Heart right ventricle (tissue), 16 donors: Measurements from ENCODE around the gene NAMPT. TPM values are rescaled to one million over a fixed set of nuclear protein-coding genes. Genes with fewer than 3 reads are reported as not detected.

Source experiments
- ATAC-seq, 8 donors: fragments of 200-7000 bp; cut with Tn5 transposase; one replicate each; pipeline ENCODE4 v1.9.1; 2020; ENCODE audit warnings: mild to moderate bottlenecking in 8 of 8, moderate library complexity in 8 of 8, moderate number of reproducible peaks in 1 of 8
- DNase-seq, 2 donors: peaks; one replicate each; pipeline ENCODE4 v3.0.0-alpha.2; 2020
- H3K27ac ChIP-seq, 10 donors: fragments of 200-600 bp; sonication (generic) in 2 of 10; one replicate each; pipeline versions ENCODE4 v1.5.0 to v1.8.0; 2020 to 2022; ENCODE audit warnings: mild to moderate bottlenecking in 3 of 10
- H3K27me3 ChIP-seq, 7 donors: fragments of 200-600 bp; one replicate each; pipeline ENCODE4 v1.8.0; 2021 to 2022; ENCODE audit warnings: mild to moderate bottlenecking in 2 of 7
- H3K36me3 ChIP-seq, 9 donors: fragments of 200-600 bp; sonication (generic) in 1 of 9; one replicate each; pipeline versions ENCODE4 v1.5.0 to v1.8.0; 2020 to 2022; ENCODE audit warnings: mild to moderate bottlenecking in 2 of 9
- H3K4me1 ChIP-seq, 9 donors: fragments of 200-600 bp; sonication (generic) in 1 of 9; one replicate each; pipeline versions ENCODE4 v1.5.0 to v1.8.0; 2020 to 2022; ENCODE audit warnings: mild to moderate bottlenecking in 4 of 9
- H3K4me3 ChIP-seq, 10 donors: fragments of 200-600 bp; sonication (generic) in 2 of 10; one replicate each; pipeline versions ENCODE4 v1.5.0 to v1.8.0; 2020 to 2022; ENCODE audit warnings: mild to moderate bottlenecking in 7 of 10, moderate library complexity in 2 of 10
- H3K9me3 ChIP-seq, 11 donors: fragments of 200-600 bp in 10 of 11; sonication (generic) in 2 of 11; one replicate each; pipeline versions ENCODE4 v1.5.0 to v1.8.0; 2013 to 2022; ENCODE audit warnings: mild to moderate bottlenecking in 2 of 11, control low read depth in 1 of 11, moderate library complexity in 1 of 11
- CTCF ChIP-seq, 9 donors: fragments of 200-600 bp; sonication (generic) in 2 of 9; IDR thresholded peaks; one replicate each; pipeline versions ENCODE4 v1.5.0 to v1.8.0; 2021 to 2022; ENCODE audit warnings: antibody characterized with exemption in 9 of 9, mild to moderate bottlenecking in 5 of 9, moderate library complexity in 1 of 9
- WGBS, 2 donors: extraction: QIAGEN DNeasy Blood & Tissue Kit; methylation state at CpG; one replicate each; pipeline ENCODE4 v1.1.7; 2013; ENCODE audit warnings: inconsistent platforms in 1 of 2; 5-methylcytosine and 5-hydroxymethylcytosine counted together
- intact Hi-C, 10 donors: fragments of 100-400 bp; cut with DNase I; formaldehyde crosslinking; loops; one replicate each; pipeline versions ENCODE4 v1.11.1 to v1.14.2; 2022
- polyA plus RNA-seq, 2 donors: library from polyadenylated mRNA; stranded (reverse); fragments of 200-250 nt; gene quantifications; one replicate each; pipeline ENCODE4 v1.2.3, GENCODE V29; 2013
- total RNA-seq, 10 donors: library from RNA; stranded (reverse); fragmentation: NEBNext Ultra II Directional in 3 of 10; extraction: Animal tissue kit (Norgen Biotek cat#: 25700) in 3 of 10; gene quantifications; one replicate each; pipeline versions ENCODE4 v1.2.1 to v1.2.4, GENCODE V29; 2021 to 2023
- donor health status: Arrhythmogenic right ventricular cardiomyopathy.
- donor health status: ischemic (EF 13 %, LVEDD 7.1; RV severe dilation, severe dysfunction).
- donor health status: healthy with polysubstance abuse.
- donor health status: DM: no; HTN: yes; CAD: no.
- donor health status: DM: no; HTN: no; CAD: no.
- donor health status: ischemic (EF 25% LVEDD 6.9; RV normal size, moderate dysfunction).
- donor health status: ischemic (EF 25% LVEDD 5.7; RV mildly dilated, moderate dysfunction).
- donor health status: healthy.
- donor health status: DM: yes; HTN: yes; CAD: no.
- donor health status: Ischemic cardiomyopathy.
- donor health status: ischemic (EF 35%, LVEDD 5.7; RV mildly dilated, moderate dysfunction).
- donor health status: nonischemic (EF 11% LVEDD 7.7; RV severe dilation, severe dysfunction).
- donor health status: DM: yes; HTN: yes; CAD: no.
- donor health status: PGD.
- donor health status: ischemic (EF 29% LVEDD 5.4; RV normal size, mild dysfunction).
- donor health status: nonischemic (EF 23%, LVEDD 6.1; RV moderate dilation, normal function).

NAMPT gene
- total and polyA plus RNA-seq, 12 donors, result 32.2 to 404 (median 98.6) TPM

DNA sequence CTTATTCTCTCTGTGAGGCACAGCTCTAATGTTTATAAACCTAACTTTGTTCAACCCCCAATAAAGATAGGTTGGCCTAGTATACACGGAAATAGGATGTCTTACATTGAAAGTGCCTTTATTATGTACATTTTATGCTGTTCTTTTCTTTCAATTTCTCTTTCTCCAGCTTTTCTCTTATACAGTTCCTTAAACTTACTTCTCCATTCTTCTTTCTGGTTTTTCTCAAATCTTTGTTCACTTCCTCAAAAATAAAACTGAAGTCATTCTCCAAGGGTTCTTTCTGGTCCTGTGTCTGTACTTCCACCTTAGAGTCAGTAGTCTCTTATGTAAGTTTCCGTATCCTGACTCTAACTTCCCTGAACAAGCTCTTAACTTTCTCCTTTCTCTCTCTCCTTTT lies 29.2 kb upstream of the NAMPT start:
- Histone ChIP-seq H3K4me1 (peaks cover 0 to 23% (median 0%) of the 10 kb centered on the region in 9 donors), H3K27me3 (peaks cover 0 to 4% (median 0%) of the 10 kb centered on the region in 7 donors), H3K27ac (peak overlapping the region in 5 of 10 donors; percentile 33 to 84 (median 43)), H3K4me3 (no peak overlapping the region), H3K36me3 (no peaks in the 10 kb centered on the region), H3K9me3 (peaks cover 0 to 7% (median 0%) of the 10 kb centered on the region in 11 donors)
- WGBS, 2 donors, result 79 to 83% methylated on average over 2 of the region's 2 CpGs
- no peak for TF ChIP-seq CTCF (IDR thresholded peaks at IDR 0.05)
- ATAC-seq (peak in 5 of 8 donors; percentile 39 to 72 (median 49)), DNase-seq (no peak)
- intact Hi-C loops, result loop anchor here in 1 of 10 donors (1.0 kb wide), 1 partner anchor 27 kb away; no protein-coding TSS in a partner anchor

DNA sequence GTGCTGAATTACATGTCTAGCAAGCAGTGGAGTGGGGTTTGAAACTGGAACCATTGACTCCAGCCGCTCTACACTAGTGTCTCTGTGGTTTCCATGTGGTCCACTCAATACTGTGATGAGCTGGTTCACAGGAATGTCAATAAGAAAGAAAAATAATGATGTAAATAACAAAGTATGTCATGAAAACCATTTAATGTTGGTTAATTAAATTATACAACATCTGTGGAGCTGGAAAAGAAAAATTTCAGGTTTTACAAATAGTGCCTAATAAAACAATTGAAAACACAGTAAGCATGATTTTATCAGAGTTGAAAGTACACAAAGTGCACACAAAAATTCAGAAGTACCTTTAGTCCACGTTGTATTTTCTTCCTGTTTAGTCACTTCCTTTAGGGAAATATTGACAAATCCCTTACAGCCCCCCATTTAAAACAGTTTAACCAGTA lies 28.7 kb upstream of the NAMPT start:
- H3K27ac ChIP-seq, result peak overlapping the region in 4 of 10 donors; percentile 8 to 84 (median 41)
- peaks cover 0 to 7% (median 0%) of the 10 kb centered on the region in 11 donors for H3K9me3 ChIP-seq
- no peaks in the 10 kb centered on the region for H3K36me3 ChIP-seq
- H3K4me1 ChIP-seq, result peaks cover 0 to 23% (median 0%) of the 10 kb centered on the region in 9 donors
- no peak overlapping the region for H3K4me3 ChIP-seq
- 63 to 71% methylated on average over 2 of the region's 2 CpGs for WGBS, 2 donors
- ATAC-seq (no peak), DNase-seq (no peak)
- TF ChIP-seq CTCF (IDR thresholded peaks at IDR 0.05), result no peak
- intact Hi-C loops, result no loop called here
- peaks cover 0 to 1% (median 0%) of the 10 kb centered on the region in 7 donors for H3K27me3 ChIP-seq

- 70 to 72% methylated on average over 2 of the region's 2 CpGs for WGBS, 2 donors
- H3K4me3 ChIP-seq, result no peak overlapping the region
- ATAC-seq (no peak), DNase-seq (no peak)
- H3K36me3 ChIP-seq, result no peaks in the 10 kb centered on the region
- H3K27ac ChIP-seq, result peak overlapping the region in 3 of 10 donors; percentile 8 to 84 (median 41)
- no peaks in the 10 kb centered on the region for H3K27me3 ChIP-seq
- TF ChIP-seq CTCF (IDR thresholded peaks at IDR 0.05), result no peak
- intact Hi-C loops, result no loop called here
- peaks cover 0 to 23% (median 0%) of the 10 kb centered on the region in 9 donors for H3K4me1 ChIP-seq
- H3K9me3 ChIP-seq, result peaks cover 0 to 7% (median 0%) of the 10 kb centered on the region in 11 donors
These were observed 28.1 kb upstream of the NAMPT start for GRCh38 chr7:106312906-106313305.

- Histone ChIP-seq H3K36me3 (no peaks in the 10 kb centered on the region), H3K27ac (peak overlapping the region in 1 of 10 donors; percentile 84), H3K27me3 (no peaks in the 10 kb centered on the region), H3K4me1 (peaks cover 0 to 23% (median 0%) of the 10 kb centered on the region in 9 donors), H3K4me3 (no peak overlapping the region), H3K9me3 (peaks cover 0 to 7% (median 0%) of the 10 kb centered on the region in 11 donors)
- ATAC-seq (no peak), DNase-seq (no peak)
- 85 to 89% methylated on average over 4 of the region's 4 CpGs for WGBS, 2 donors
- intact Hi-C loops, result no loop called here
- no peak for TF ChIP-seq CTCF (IDR thresholded peaks at IDR 0.05)
These were observed 27.5 kb upstream of the NAMPT start for GRCh38 chr7:106312099-106312871.
